ENCODE measurements around the gene KDM5B.

GRCh38 chr1:202801175-202801574, 7.0 kb downstream of the KDM5B start:
- TF ChIP-seq POLR2A (IDR thresholded peaks at IDR 0.05; ENCODE audit: low read length) (no peak), GATA1 (IDR thresholded peaks at IDR 0.05; ENCODE audit: low read depth, low read length) (no peak)
